VCaP (cell line): Measurements from ENCODE around the gene GAPDH.

Experiments used
- H3K27ac ChIP-seq: fragments of 450-650 bp; 2 replicates; pipeline ENCODE4 v1.5.1; 2017
- CTCF ChIP-seq: fragments of 450-650 bp; conservative IDR thresholded peaks from 2 replicates; pipeline ENCODE4 v1.5.1; 2017; ENCODE audit warnings: mild to moderate bottlenecking, moderate library complexity

Gene GAPDH

GRCh38 chr12:6536894-6537579 lies 2.7 kb downstream of the GAPDH start:
- H3K27ac ChIP-seq = peak overlapping the region; percentile 98
- TF ChIP-seq CTCF = no peak

- H3K27ac ChIP-seq = peak overlapping the region; percentile 98
- peak; percentile 95 for TF ChIP-seq CTCF
These were observed 3.5 kb downstream of the GAPDH start for GRCh38 chr12:6537580-6538419.

GRCh38 chr12:6538420-6539313 lies 4.3 kb downstream of the GAPDH start:
- peak overlapping the region; percentile 98 for H3K27ac ChIP-seq
- TF ChIP-seq CTCF = no peak

GRCh38 chr12:6539314-6539682 lies 5.0 kb downstream of the GAPDH start:
- H3K27ac ChIP-seq = no peak overlapping the region; the same call in 1 of the 2 replicates
- no peak for TF ChIP-seq CTCF

- TF ChIP-seq CTCF = no peak
- peak overlapping the region; percentile 22; the same call in 1 of the 2 replicates for H3K27ac ChIP-seq
These were observed 5.4 kb downstream of the GAPDH start for GRCh38 chr12:6539707-6540134.

GRCh38 chr12:6540181-6540877 lies 6.0 kb downstream of the GAPDH start:
- no peak for TF ChIP-seq CTCF
- H3K27ac ChIP-seq = peak overlapping the region; percentile 22
